Parathyroid adenoma (tissue), 2 donors: ENCODE data around the gene HELZ.

Experiments
- H2AFZ ChIP-seq: fragments of 300-600 bp; sonication (generic); one replicate; pipeline ENCODE4 v1.7.0; 2017; ENCODE audit warnings: antibody characterized with exemption, mild to moderate bottlenecking
- H3K27ac ChIP-seq: fragments of 300-600 bp; sonication (generic); one replicate; pipeline ENCODE4 v1.7.0; 2017
- H3K27me3 ChIP-seq: fragments of 300-600 bp; sonication (generic); one replicate; pipeline ENCODE4 v1.7.0; 2017; ENCODE audit warnings: low read length; ENCODE audit not compliant: control insufficient read depth, insufficient read depth
- H3K36me3 ChIP-seq: fragments of 300-600 bp; sonication (generic); one replicate; pipeline ENCODE4 v1.7.0; 2017; ENCODE audit warnings: low read length; ENCODE audit not compliant: control insufficient read depth, insufficient read depth
- H3K4me1 ChIP-seq: fragments of 300-600 bp; sonication (generic); one replicate; pipeline ENCODE4 v1.7.0; 2017; ENCODE audit warnings: control low read depth
- H3K4me2 ChIP-seq: fragments of 300-600 bp; sonication (generic); one replicate; pipeline ENCODE4 v1.7.0; 2017; ENCODE audit warnings: low read length
- H3K4me3 ChIP-seq: fragments of 300-600 bp; sonication (generic); one replicate; pipeline ENCODE4 v1.7.0; 2017; ENCODE audit warnings: low read depth, low read length
- H3K79me2 ChIP-seq: fragments of 300-600 bp; sonication (generic); one replicate; pipeline ENCODE4 v1.7.0; 2017; ENCODE audit warnings: control low read depth
- H3K9ac ChIP-seq: fragments of 300-600 bp; sonication (generic); one replicate; pipeline ENCODE4 v1.7.0; 2017; ENCODE audit warnings: mild to moderate bottlenecking
- H3K9me3 ChIP-seq: fragments of 300-600 bp; sonication (generic); one replicate; pipeline ENCODE4 v1.7.0; 2017; ENCODE audit warnings: low read length; ENCODE audit not compliant: control insufficient read depth
- TF ChIP-seq, protein P1 (sequence below): fragments of 300-600 bp; sonication (generic); IDR thresholded peaks from one replicate; pipeline ENCODE4 v1.7.0; 2017; ENCODE audit warnings: antibody characterized with exemption, mild to moderate bottlenecking
- donor health status: primary hyperparathyroidism.

HELZ gene

DNA sequence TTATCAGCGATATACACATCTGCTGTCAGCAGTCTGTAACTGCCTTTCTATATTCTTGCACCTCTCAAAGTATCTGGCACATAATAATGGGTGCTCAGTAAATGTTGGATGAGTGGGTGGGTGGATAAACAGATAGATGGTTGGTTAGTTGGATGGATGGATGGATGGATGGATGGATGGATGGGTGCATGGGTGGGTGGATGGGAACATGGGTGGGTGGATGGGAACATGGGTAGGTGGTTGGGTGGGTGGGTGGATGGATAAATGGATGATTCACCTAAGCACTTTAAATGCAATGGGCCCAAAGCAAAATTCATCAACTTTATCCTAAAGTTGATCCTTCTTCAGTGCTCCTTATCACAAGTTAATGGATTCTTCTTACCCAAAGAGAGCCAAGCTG, 48.6 kb downstream of the HELZ start:
- H3K4me3 ChIP-seq, result no peak overlapping the region
- H3K4me1 ChIP-seq, result no peaks in the 10 kb centered on the region
- no peak overlapping the region for H3K4me2 ChIP-seq
- no peaks in the 10 kb centered on the region for H3K9me3 ChIP-seq
- H3K36me3 ChIP-seq, result peaks cover 4% of the 10 kb centered on the region
- H3K79me2 ChIP-seq, result peaks cover 10% of the 10 kb centered on the region
- no peak overlapping the region for H2AFZ ChIP-seq
- no peaks in the 10 kb centered on the region for H3K27me3 ChIP-seq
- H3K9ac ChIP-seq, result no peak overlapping the region
- H3K27ac ChIP-seq, result no peak overlapping the region
- TF ChIP-seq, protein P1, sequence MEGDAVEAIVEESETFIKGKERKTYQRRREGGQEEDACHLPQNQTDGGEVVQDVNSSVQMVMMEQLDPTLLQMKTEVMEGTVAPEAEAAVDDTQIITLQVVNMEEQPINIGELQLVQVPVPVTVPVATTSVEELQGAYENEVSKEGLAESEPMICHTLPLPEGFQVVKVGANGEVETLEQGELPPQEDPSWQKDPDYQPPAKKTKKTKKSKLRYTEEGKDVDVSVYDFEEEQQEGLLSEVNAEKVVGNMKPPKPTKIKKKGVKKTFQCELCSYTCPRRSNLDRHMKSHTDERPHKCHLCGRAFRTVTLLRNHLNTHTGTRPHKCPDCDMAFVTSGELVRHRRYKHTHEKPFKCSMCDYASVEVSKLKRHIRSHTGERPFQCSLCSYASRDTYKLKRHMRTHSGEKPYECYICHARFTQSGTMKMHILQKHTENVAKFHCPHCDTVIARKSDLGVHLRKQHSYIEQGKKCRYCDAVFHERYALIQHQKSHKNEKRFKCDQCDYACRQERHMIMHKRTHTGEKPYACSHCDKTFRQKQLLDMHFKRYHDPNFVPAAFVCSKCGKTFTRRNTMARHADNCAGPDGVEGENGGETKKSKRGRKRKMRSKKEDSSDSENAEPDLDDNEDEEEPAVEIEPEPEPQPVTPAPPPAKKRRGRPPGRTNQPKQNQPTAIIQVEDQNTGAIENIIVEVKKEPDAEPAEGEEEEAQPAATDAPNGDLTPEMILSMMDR, result no peak

DNA sequence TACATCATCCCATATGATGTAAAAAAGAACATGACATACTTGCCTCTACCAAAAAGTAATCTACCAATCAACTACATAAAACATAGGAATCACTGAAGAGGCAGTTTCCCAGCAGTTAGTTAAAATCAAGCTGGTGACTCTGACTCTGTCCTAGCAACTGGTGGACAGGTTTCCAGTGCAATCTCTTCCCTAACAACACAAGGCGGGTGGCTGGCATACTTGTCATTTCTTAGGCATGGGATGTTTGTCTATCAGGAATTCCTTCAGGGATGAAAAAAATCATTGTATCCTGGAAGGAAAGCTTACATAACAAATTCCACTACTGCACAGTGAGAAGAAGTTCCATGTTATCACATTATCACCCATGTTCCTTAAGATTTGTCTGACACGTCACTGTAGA, 50.9 kb downstream of the HELZ start:
- Histone ChIP-seq H3K9me3 (no peaks in the 10 kb centered on the region), H2AFZ (no peak overlapping the region), H3K36me3 (no peaks in the 10 kb centered on the region), H3K4me3 (no peak overlapping the region), H3K4me1 (no peaks in the 10 kb centered on the region), H3K9ac (no peak overlapping the region), H3K27me3 (no peaks in the 10 kb centered on the region), H3K4me2 (no peak overlapping the region), H3K79me2 (peaks cover 3% of the 10 kb centered on the region), H3K27ac (no peak overlapping the region)
- TF ChIP-seq, protein P1, result no peak

DNA sequence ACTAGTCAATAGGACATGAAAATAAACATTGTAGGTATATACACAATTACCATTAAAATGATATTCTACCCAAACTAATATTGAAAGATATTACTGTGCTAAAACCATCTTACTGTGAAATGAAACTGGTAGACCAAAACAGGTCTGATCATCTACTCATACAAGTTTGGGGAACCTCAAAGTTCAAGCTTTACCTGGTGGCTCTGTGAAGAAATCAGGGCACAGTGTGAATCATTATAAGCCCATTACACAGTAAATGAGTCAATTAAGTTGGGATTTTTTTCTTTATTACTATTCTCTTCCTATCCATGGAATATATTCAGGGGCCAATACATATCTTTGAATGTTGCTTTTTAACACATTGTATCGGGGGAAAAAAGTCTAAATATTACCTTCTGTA, 57.1 kb downstream of the HELZ start:
- Histone ChIP-seq H3K36me3 (no peaks in the 10 kb centered on the region), H3K27ac (no peak overlapping the region), H3K9ac (no peak overlapping the region), H3K9me3 (no peaks in the 10 kb centered on the region), H3K4me1 (no peaks in the 10 kb centered on the region), H3K4me3 (no peak overlapping the region), H2AFZ (no peak overlapping the region), H3K79me2 (peaks cover 4% of the 10 kb centered on the region), H3K4me2 (no peak overlapping the region), H3K27me3 (no peaks in the 10 kb centered on the region)
- TF ChIP-seq, protein P1, result no peak

DNA sequence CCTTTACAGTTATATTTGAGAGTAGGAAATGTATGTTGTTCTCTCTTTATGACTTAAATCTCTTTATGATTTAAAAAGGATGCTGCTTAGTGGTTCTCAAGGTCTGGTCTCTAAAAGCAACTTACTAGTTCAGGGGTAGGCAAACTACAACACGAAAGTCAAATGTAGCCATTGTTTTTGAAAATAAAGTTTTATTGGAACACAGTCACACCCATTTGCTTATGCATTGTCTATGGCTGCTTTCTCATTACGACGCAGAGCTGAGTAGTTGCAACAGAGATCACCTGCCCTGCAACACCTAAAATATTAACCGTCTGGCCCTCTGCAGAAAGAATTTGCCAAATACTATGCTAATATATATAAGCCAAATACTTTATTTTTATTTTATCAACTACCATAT, 58.2 kb downstream of the HELZ start:
- H3K4me3 ChIP-seq, result no peak overlapping the region
- no peak overlapping the region for H2AFZ ChIP-seq
- peaks cover 7% of the 10 kb centered on the region for H3K79me2 ChIP-seq
- no peaks in the 10 kb centered on the region for H3K27me3 ChIP-seq
- H3K27ac ChIP-seq, result no peak overlapping the region
- no peak overlapping the region for H3K9ac ChIP-seq
- no peaks in the 10 kb centered on the region for H3K36me3 ChIP-seq
- H3K4me1 ChIP-seq, result no peaks in the 10 kb centered on the region
- TF ChIP-seq, protein P1, result no peak
- H3K4me2 ChIP-seq, result no peak overlapping the region
- no peaks in the 10 kb centered on the region for H3K9me3 ChIP-seq

DNA sequence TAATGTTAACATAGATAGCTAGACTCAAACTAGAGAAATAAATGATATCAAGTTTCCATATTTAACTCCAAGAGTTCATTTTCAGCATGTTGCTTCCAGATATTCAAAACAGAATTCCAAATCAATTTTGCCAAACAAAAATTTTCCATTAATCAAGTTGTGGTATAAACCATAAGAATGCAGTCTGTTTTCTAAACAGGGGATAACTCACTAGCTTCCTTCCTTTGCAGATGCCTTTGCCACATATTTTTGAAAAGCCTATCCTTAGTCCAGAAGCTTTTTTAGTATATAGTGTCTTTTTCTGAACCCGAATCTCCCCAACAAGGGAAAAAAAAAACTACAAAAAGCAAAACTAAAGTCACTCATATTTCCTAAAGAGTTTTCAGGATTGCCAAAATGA, 61.5 kb downstream of the HELZ start:
- TF ChIP-seq, protein P1, result no peak
- peaks cover 7% of the 10 kb centered on the region for H3K79me2 ChIP-seq
- H3K9ac ChIP-seq, result no peak overlapping the region
- no peaks in the 10 kb centered on the region for H3K4me1 ChIP-seq
- no peaks in the 10 kb centered on the region for H3K9me3 ChIP-seq
- H3K27ac ChIP-seq, result no peak overlapping the region
- no peak overlapping the region for H3K4me2 ChIP-seq
- H3K36me3 ChIP-seq, result no peaks in the 10 kb centered on the region
- no peaks in the 10 kb centered on the region for H3K27me3 ChIP-seq
- no peak overlapping the region for H2AFZ ChIP-seq
- H3K4me3 ChIP-seq, result no peak overlapping the region
